Vagina (tissue), 2 donors: ENCODE measurements around the gene PTPRA. TPM values are rescaled to one million over a fixed set of nuclear protein-coding genes. Genes with fewer than 3 reads are reported as not detected.

Experiments used
- DNase-seq, 2 donors: peaks; one replicate each; pipeline ENCODE4 v3.0.0-alpha.2; 2017; ENCODE audit errors: extremely low spot score in 2 of 2
- H3K27ac ChIP-seq: fragments of 200-600 bp; sonication (generic); one replicate; pipeline ENCODE4 v1.5.1; 2019
- H3K27me3 ChIP-seq: fragments of 200-600 bp; sonication (generic); one replicate; pipeline ENCODE4 v1.5.1; 2019
- H3K36me3 ChIP-seq, 2 donors: fragments of 200-600 bp; sonication (generic); one replicate each; pipeline ENCODE4 v1.5.1; 2017 to 2019
- H3K4me1 ChIP-seq: fragments of 200-600 bp; sonication (generic); one replicate; pipeline ENCODE4 v1.5.1; 2019
- H3K4me3 ChIP-seq, 2 donors: fragments of 200-600 bp; sonication (generic); 1 replicate in 1 of 2; 2 replicates in 1 of 2; pipeline ENCODE4 v1.5.1; 2016 to 2019
- H3K9me3 ChIP-seq: fragments of 200-600 bp; sonication (generic); one replicate; pipeline ENCODE4 v1.5.1; 2019
- CTCF ChIP-seq, 3 experiments: fragments of 450-650 bp in 2 of 3; fragments of 200-600 bp in 1 of 3; sonication (generic) in 1 of 3; IDR thresholded peaks; one replicate each; pipeline ENCODE4 v1.5.1; 2017 to 2019; ENCODE audit warnings: antibody characterized with exemption in 3 of 3, mild to moderate bottlenecking in 2 of 3, moderate library complexity in 2 of 3
- POLR2A ChIP-seq, 2 donors: fragments of 450-650 bp; IDR thresholded peaks; one replicate each; pipeline ENCODE4 v1.6.1; 2017; ENCODE audit warnings: antibody characterized with exemption in 2 of 2, mild to moderate bottlenecking in 2 of 2, moderate library complexity in 2 of 2
- POLR2AphosphoS5 ChIP-seq, 2 donors: sonication (generic); formaldehyde crosslinking; IDR thresholded peaks; one replicate each; pipeline ENCODE4 v1.9.0; 2017; ENCODE audit warnings: antibody characterized with exemption in 2 of 2, mild to moderate bottlenecking in 2 of 2, low read depth in 1 of 2; ENCODE audit not compliant: insufficient read depth in 1 of 2
- intact Hi-C: fragments of 100-400 bp; cut with DNase I; formaldehyde crosslinking; loops from one replicate; pipeline ENCODE4 v1.15.1; 2023
- total RNA-seq: library from RNA; depleted of rRNA; stranded (reverse); fragments of >200 nt; gene quantifications from one replicate; pipeline ENCODE4 v1.2.3, GENCODE V29; 2016

Gene PTPRA
- total RNA-seq, 1 donor from 2014 or later = 45.7 TPM

- H3K36me3 ChIP-seq = no peaks in the 10 kb centered on the region
- no peak overlapping the region for H3K27ac ChIP-seq
- peaks cover 18% of the 10 kb centered on the region for H3K4me1 ChIP-seq
- H3K27me3 ChIP-seq = no peaks in the 10 kb centered on the region
- intact Hi-C loops = no loop called here
- no peaks in the 10 kb centered on the region for H3K9me3 ChIP-seq
- DNase-seq = no peak
- no peak overlapping the region for H3K4me3 ChIP-seq
- TF ChIP-seq POLR2A (IDR thresholded peaks at IDR 0.05) (no peak), POLR2AphosphoS5 (IDR thresholded peaks at IDR 0.05; ENCODE audit: insufficient read depth in 1 of 2, low read depth in 1 of 2) (no peak), CTCF (IDR thresholded peaks at IDR 0.05) (no peak)
These were observed 204.4 kb downstream of the PTPRA start for GRCh38 chr20:3077618-3078134.

- Histone ChIP-seq H3K4me1 (peaks cover 25% of the 10 kb centered on the region), H3K27ac (no peak overlapping the region), H3K9me3 (no peaks in the 10 kb centered on the region), H3K4me3 (no peak overlapping the region), H3K27me3 (no peaks in the 10 kb centered on the region), H3K36me3 (no peaks in the 10 kb centered on the region)
- DNase-seq = no peak
- intact Hi-C loops = no loop called here
- TF ChIP-seq POLR2AphosphoS5 (IDR thresholded peaks at IDR 0.05; ENCODE audit: insufficient read depth in 1 of 2, low read depth in 1 of 2) (no peak), POLR2A (IDR thresholded peaks at IDR 0.05) (no peak)
These were observed 207.7 kb downstream of the PTPRA start for GRCh38 chr20:3080939-3081388.

- H3K27me3 ChIP-seq = no peaks in the 10 kb centered on the region
- no peak for DNase-seq
- H3K27ac ChIP-seq = no peak overlapping the region
- TF ChIP-seq POLR2A (IDR thresholded peaks at IDR 0.05) = no peak
- no peak for TF ChIP-seq CTCF (IDR thresholded peaks at IDR 0.05)
- TF ChIP-seq POLR2AphosphoS5 (IDR thresholded peaks at IDR 0.05; ENCODE audit: insufficient read depth in 1 of 2, low read depth in 1 of 2) = no peak
- H3K4me3 ChIP-seq = no peak overlapping the region
- intact Hi-C loops = no loop called here
- no peaks in the 10 kb centered on the region for H3K36me3 ChIP-seq
- H3K9me3 ChIP-seq = no peaks in the 10 kb centered on the region
- H3K4me1 ChIP-seq = peaks cover 25% of the 10 kb centered on the region
These were observed 208.4 kb downstream of the PTPRA start for GRCh38 chr20:3081641-3082040.

GRCh38 chr20:3082306-3082951, 209.1 kb downstream of the PTPRA start:
- intact Hi-C loops = no loop called here
- no peaks in the 10 kb centered on the region for H3K36me3 ChIP-seq
- no peak overlapping the region for H3K27ac ChIP-seq
- no peaks in the 10 kb centered on the region for H3K27me3 ChIP-seq
- no peaks in the 10 kb centered on the region for H3K9me3 ChIP-seq
- no peak for TF ChIP-seq CTCF (IDR thresholded peaks at IDR 0.05)
- TF ChIP-seq POLR2AphosphoS5 (IDR thresholded peaks at IDR 0.05; ENCODE audit: insufficient read depth in 1 of 2, low read depth in 1 of 2) = no peak
- no peak for TF ChIP-seq POLR2A (IDR thresholded peaks at IDR 0.05)
- H3K4me1 ChIP-seq = peaks cover 25% of the 10 kb centered on the region
- DNase-seq = no peak
- peak overlapping the region; percentile 31 to 49 for H3K4me3 ChIP-seq

GRCh38 chr20:3082955-3083952, 210.0 kb downstream of the PTPRA start:
- Histone ChIP-seq H3K4me1 (peaks cover 25% of the 10 kb centered on the region), H3K9me3 (no peaks in the 10 kb centered on the region), H3K36me3 (no peaks in the 10 kb centered on the region), H3K27ac (no peak overlapping the region), H3K27me3 (no peaks in the 10 kb centered on the region), H3K4me3 (peak overlapping the region; percentile 31 to 49)
- no peak for TF ChIP-seq CTCF (IDR thresholded peaks at IDR 0.05)
- TF ChIP-seq POLR2A (IDR thresholded peaks at IDR 0.05) = no peak
- no peak for TF ChIP-seq POLR2AphosphoS5 (IDR thresholded peaks at IDR 0.05; ENCODE audit: insufficient read depth in 1 of 2, low read depth in 1 of 2)
- DNase-seq = no peak
- intact Hi-C loops = no loop called here
